Lower leg skin (tissue), 3 donors: ENCODE data around the gene KCTD19.

Source experiments
- POLR2A ChIP-seq, 2 donors: fragments of 450-650 bp; IDR thresholded peaks; one replicate each; pipeline ENCODE4 v1.6.1; 2016 to 2017; ENCODE audit warnings: antibody characterized with exemption in 2 of 2, mild to moderate bottlenecking in 1 of 2, moderate library complexity in 1 of 2
- TF ChIP-seq, protein P1 (sequence below), 3 donors: fragments of 450-650 bp; IDR thresholded peaks; one replicate each; pipeline ENCODE4 v1.5.1; 2016; ENCODE audit warnings: antibody characterized with exemption in 3 of 3, mild to moderate bottlenecking in 3 of 3, moderate library complexity in 2 of 3

DNA sequence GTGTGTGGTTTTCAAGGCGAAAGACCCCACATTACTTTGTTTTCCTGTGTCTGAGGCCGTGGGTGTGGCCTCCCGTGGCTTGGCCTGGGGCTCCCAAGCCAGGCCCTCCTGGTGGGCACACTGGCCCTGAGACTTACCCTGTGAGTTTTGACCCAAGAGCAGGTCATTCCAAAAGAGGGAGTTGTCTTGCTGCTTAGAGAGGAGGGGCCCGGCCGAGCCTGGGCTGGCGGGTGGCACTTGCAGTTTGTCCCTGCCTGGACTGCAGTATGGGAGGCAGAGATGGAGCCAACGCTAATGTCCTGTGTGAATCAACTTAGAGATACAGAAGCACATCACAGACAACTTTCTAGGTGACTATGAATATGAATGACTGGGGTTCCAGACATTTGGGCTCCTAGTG lies 24.5 kb downstream of the KCTD19 start:
- no peak for TF ChIP-seq POLR2A (IDR thresholded peaks at IDR 0.05)
- TF ChIP-seq, protein P1, sequence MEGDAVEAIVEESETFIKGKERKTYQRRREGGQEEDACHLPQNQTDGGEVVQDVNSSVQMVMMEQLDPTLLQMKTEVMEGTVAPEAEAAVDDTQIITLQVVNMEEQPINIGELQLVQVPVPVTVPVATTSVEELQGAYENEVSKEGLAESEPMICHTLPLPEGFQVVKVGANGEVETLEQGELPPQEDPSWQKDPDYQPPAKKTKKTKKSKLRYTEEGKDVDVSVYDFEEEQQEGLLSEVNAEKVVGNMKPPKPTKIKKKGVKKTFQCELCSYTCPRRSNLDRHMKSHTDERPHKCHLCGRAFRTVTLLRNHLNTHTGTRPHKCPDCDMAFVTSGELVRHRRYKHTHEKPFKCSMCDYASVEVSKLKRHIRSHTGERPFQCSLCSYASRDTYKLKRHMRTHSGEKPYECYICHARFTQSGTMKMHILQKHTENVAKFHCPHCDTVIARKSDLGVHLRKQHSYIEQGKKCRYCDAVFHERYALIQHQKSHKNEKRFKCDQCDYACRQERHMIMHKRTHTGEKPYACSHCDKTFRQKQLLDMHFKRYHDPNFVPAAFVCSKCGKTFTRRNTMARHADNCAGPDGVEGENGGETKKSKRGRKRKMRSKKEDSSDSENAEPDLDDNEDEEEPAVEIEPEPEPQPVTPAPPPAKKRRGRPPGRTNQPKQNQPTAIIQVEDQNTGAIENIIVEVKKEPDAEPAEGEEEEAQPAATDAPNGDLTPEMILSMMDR (IDR thresholded peaks at IDR 0.05), result no peak
